CD4-positive, alpha-beta T cell treated with Interferon alpha-2 for 1 hour (primary cell): Measurements from ENCODE around the gene MTA1.

ENCODE experiments used
- DNase-seq, 2 donors: peaks; one replicate each; pipeline ENCODE4 v3.0.0-alpha.2; 2020 to 2022

MTA1 gene

DNA sequence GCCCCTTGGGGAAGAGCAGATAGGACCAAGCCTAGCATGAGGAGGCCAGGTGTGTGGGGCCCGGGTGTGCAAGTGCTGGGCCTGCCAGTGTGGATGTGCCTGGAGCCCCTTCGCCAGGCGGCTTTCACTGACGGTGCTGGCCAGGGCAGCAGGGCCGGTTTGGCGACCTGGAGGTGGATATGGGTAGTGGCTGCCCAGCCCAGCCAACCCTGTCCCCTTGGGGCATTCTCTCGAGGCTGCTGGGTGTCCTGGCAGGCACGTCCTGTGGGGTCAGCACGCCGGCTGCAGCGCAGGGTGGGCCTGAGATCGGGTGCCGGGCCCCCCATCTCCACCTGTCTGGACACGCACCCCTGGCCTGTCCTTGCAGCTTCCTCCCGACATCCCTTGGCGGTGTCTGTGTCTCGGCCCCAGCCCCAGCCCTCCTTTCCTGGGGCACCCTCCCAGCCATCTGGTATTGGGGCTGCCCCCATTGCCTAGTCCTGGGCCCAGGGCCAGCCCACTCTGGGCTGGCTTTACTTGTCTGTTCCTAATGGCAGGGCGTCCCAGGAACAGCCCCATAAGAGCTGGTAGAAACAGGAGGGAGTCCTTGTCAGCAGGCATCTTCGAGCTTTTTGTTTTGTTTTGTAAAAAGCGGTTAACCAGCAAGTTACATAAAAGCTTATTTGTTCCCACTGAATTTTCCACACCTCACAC, 47.8 kb downstream of the MTA1 start:
- no peak for DNase-seq

GRCh38 chr14:105467942-105468471, 48.4 kb downstream of the MTA1 start:
- DNase-seq: no peak

GRCh38 chr14:105468621-105469241, 49.1 kb downstream of the MTA1 start:
- DNase-seq: no peak

- no peak for DNase-seq
Observed at GRCh38 chr14:105469456-105470349, 50.1 kb downstream of the MTA1 start.

DNA sequence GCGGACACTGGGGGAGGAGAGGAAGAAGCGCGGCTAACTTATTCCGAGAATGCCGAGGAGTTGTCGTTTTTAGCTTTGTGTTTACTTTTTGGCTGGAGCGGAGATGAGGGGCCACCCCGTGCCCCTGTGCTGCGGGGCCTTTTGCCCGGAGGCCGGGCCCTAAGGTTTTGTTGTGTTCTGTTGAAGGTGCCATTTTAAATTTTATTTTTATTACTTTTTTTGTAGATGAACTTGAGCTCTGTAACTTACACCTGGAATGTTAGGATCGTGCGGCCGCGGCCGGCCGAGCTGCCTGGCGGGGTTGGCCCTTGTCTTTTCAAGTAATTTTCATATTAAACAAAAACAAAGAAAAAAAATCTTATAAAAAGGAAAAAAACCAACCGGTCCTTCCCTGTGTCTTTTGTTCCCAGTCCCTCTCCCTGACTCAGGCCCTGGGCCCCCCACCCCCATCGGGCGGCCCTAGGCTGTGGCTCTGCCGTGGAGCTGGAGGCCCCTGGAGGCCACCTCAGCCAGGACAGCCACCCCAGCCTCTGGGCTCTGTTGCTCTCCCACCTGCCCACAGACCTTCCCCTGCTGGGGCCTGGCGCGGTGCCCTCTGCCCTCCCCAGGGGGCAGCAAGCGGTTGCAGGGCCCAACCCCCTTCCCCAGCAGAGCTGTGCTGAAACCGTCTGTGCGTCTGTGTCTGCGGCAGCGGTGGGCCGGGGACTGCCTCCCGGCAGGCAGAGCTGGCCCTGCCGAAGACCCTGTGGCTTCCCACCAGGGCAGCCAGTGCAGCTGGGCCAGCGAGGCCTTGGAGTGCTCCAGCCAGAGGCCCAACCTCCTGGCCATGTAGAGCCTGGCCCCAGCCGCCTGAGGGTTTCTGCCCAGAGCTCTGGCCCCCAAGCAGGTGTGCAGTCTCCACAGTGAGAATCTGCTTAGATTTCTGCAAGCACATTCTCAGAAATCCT, 51.0 kb downstream of the MTA1 start:
- DNase-seq: no peak

GRCh38 chr14:105471297-105471821, 51.7 kb downstream of the MTA1 start:
- no peak for DNase-seq

- DNase-seq: no peak
Observed at GRCh38 chr14:105471823-105472485, 52.3 kb downstream of the MTA1 start.

GRCh38 chr14:105472486-105472991, 52.9 kb downstream of the MTA1 start:
- DNase-seq: no peak

DNA sequence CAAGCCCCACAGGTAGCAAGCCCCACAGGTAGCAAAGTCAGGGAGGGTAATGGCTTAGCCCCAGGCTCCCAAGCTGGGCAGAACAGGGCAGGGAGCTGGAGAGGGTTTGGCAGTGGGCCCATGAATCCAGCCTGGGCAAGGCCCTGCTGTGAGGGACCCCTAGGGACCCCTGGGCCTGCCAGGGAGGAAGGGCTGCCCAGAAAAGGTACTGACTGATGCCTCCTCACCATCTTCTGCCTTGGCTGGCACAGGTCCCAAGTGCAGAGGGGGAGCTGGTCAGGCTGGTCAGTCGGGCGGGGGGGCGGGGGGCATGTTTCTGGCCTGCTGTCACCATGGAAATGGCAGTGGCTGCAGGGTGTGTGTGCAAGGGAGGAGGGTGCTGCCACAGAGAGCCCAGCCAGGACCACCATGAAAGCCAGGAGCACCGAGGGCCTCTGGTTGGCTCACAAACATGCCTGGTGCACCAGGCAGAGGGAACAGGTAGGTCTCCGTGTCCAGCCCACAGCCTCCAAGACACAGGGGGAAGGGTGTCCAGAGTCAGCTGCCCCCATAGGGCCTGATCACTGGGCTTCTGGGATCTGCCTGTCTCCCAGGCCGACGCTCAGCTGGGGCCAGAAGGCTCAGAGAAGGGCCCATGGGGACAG, 53.5 kb downstream of the MTA1 start:
- DNase-seq: no peak

- DNase-seq: peak; percentile 67 to 83
Observed at GRCh38 chr14:105473677-105474482, 54.3 kb downstream of the MTA1 start.

GRCh38 chr14:105474483-105475268, 55.0 kb downstream of the MTA1 start, which contains the start of gene CRIP2:
Gene CRIP2, plus strand, starts transcription at chr14:105474821. Its CDS starts 42 bp downstream, at chr14:105474863.
- DNase-seq: peak; percentile 15 to 69

DNA sequence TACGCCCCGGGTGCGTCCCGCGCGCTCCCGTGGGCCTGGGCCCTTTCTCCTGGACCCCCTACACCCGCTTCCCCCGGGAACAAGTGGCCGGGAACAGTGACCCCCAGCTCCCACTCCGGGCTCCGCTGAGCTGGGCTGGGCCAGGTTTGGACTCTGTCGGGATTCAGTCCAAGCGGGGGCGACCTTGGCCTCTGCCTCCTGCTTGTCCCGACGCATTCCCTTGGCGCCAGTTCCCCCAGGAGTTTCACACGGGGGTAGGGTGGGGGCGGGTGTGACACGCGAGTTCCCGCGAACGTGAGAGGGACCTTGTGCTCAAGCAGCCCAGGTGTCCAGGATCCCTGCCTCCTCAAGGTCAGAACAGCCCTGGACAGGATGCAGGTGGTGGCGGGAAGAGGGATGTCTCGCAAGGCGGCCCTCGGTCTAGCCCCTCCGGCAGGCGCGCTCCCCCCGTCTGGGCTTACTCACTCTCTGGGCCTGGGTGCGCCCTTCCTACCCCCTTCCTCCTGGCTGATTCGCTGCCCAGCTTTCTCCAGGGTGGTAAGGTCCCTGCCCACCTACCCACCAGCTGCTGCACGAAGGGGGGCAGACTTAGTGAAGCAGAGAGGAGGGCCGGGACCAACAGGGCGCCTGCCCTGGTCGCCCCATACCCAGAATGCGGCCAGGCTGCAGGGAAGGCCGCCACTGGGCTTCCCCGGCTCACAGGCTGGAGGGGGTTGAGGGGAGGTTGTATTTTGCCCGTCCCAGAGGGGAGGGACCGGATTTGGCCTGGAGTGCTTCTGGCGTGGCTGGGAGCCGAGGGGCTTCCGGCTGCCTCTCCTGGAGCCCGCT, 55.9 kb downstream of the MTA1 start:
- peak in 1 of 2 donors; percentile 16 for DNase-seq

DNA sequence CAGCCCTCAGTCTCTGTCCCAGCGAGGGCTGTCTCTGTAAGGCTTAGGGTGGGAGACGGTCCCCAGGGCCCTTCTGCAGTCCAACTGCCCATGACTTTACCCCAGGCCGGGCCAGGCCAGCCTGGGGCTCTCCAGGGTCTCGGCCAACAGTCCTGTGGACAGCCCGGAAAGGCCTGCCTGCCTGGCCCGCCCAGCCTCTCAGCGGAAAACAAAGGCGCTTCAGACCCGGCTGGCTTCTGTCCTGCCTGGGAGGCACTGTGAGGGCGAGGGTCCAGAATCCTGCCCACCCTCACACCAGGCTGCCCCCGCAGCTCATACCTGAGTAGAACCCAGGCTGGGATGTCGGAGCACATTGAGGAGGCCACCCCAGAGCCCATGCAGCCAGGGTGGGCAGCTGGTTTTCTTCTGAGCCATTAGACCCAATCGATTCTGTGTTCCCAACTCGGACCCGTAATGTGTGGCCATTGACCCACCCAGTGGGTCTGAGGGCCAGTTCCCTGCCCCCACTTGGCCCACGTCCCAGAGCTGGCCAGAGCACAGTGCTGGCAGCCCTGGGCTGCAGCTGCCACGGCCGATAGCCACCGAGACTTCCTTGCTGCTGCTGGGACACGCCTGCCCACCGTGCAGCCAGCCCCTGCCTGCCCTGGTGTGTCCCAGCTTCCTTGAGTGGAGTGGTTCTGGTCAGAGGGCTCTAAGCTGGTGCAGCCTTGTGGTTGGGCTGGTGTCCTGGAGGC, 56.6 kb downstream of the MTA1 start:
- no peak for DNase-seq

GRCh38 chr14:105476831-105477659, 57.4 kb downstream of the MTA1 start:
- no peak for DNase-seq

GRCh38 chr14:105477660-105478397, 58.2 kb downstream of the MTA1 start:
- DNase-seq: peak; percentile 84 to 86
